GM10847 (cell line): ENCODE results near the gene RAB14.

Source experiments
- POLR2A ChIP-seq: IDR thresholded peaks from 2 replicates; pipeline ENCODE4 v1.6.1; 2011; ENCODE audit not compliant: insufficient read length; ENCODE audit errors: extremely low read depth

Gene RAB14

DNA sequence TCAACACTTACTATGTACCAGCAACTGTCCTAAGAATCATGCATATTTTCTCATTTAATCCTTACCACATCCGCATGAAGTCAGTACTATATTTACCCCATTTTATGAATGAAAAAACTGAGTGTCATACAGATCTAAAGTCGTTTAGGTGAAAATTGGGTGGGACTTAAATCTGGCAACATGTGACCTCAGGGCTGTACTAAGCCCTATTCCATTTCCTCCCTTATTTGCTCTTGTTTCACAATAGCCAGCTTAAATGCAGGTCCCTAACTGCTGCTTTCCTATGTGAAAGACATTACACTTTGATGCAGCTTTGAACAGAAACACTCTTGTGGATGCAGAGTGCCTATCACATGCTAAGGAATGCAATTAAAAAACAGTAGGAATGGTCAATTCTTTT lies 2.5 kb upstream of the RAB14 start:
- no peak for TF ChIP-seq POLR2A

DNA sequence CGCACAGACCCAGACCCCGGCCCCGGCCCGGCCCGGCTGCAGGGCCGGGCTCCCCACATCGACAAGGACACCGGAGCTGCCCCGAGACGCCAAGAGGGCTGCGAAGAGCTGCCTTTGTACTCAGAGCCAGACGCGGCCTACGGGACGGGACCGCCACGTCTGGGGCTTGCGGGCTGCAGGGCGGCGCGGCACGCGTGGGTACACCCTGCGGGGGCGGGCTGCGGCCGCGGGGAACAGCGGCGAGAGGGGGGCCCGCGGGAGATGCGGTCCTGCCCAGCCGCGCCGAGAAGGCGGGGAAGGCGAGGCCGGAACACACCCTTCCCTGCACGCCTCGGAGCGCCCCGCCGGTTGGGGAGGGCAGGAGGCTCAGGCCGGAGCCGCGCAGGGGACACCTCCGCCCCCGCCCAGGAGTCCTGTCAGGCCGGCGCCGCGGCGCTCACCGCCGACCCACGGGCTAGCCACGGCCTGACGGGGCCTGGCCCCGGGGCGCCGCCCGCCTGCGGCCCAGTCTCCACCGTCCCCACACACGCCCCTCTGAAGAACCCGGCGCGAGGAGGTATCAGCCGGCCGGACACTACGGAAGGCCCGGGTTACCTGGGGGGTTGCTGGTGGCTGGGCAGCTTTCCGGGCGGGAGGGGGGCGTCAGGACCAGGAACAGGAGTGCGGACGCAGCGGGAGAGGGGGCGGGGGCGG lies 478 bp downstream of the RAB14 start:
- TF ChIP-seq POLR2A = no peak

GRCh38 chr9:121200356-121200755 lies 1.3 kb downstream of the RAB14 start:
- TF ChIP-seq POLR2A = no peak

- no peak for TF ChIP-seq POLR2A
Measured at GRCh38 chr9:121199921-121200320, 1.7 kb downstream of the RAB14 start.

DNA sequence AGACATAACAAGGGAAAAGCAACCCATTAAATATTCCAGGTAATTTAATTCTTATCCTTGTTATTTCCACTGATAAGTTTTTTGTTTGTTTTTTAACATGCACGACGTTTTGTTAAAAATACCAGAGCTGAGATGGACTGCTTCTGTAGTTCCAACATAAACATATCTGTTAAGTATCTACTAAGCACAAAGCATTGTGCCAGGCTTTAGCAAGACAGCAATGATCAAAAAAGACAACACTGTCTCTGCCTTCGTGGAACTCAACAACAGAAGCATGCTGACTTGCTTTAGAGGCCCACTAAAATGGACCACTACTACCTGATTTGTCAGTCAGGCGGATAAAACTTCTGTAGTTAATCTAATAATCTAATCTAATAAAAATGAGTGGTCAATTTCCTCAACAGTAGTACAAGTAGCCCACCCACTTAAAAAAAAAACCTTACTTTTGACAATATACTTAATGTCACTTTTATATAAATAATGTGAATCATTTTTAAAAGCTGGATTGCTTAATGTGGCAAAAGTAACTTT lies 3.1 kb downstream of the RAB14 start:
- TF ChIP-seq POLR2A = no peak

DNA sequence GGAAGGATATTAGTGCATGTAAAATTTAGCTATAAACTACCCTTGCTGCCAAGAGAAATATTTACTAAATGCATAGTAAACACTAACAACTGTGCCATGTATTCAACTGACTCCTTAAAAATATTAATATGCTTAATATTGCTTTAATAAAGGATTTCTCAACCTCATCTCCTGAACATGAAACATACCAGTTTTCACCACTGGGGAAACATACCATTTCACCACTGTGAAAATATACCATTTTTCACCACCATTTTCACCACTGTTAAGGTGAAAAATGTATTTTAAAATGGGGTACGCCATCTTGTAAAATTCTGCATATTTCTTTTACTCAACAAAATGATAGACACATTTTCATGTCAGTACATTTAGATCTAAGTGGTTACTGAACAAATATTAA lies 4.5 kb downstream of the RAB14 start:
- no peak for TF ChIP-seq POLR2A

- TF ChIP-seq POLR2A = no peak
Measured at GRCh38 chr9:121196389-121196788, 5.3 kb downstream of the RAB14 start.

- TF ChIP-seq POLR2A = no peak
Measured at GRCh38 chr9:121194730-121195129, 6.9 kb downstream of the RAB14 start.

GRCh38 chr9:121192959-121193640 lies 8.6 kb downstream of the RAB14 start:
- TF ChIP-seq POLR2A = no peak

GRCh38 chr9:121192518-121192917 lies 9.2 kb downstream of the RAB14 start:
- no peak for TF ChIP-seq POLR2A

DNA sequence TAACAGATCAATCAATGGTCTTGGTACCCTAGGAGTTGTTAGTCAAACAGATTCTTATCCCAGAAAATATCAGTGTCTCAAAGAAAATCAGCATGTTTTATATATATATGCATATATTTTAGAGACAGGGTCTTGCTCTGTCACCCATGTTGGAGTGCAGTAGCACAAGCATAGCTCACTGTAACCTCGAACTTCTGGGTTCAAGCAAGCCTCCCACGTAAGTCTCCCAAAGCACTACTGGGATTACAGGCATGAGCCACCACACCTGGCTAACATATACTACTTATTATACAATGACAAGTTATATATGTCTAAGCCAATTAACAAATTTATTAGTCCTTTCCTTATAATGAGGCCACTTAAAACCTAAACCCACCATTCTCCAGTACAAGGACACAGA lies 10.4 kb downstream of the RAB14 start:
- TF ChIP-seq POLR2A = no peak

GRCh38 chr9:121189660-121190059 lies 12.0 kb downstream of the RAB14 start:
- no peak for TF ChIP-seq POLR2A

DNA sequence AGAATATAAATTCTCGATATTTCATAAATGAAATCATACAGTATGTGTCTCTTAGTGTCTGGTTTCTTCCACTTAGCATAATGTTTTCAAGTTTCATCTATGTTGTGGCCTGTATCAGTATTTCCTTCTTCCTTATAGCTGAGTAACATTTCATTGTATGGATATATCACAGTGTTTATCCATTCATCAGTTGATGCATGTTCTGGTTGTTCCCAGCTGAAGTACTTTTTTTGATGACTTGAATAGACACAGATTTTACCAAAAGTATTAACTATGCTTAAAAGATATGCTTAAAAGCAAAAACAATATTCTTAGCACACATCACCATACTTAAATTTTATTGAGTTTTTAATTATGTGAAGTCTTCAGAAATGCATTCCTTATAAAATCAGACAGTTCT lies 12.7 kb downstream of the RAB14 start:
- TF ChIP-seq POLR2A = no peak

GRCh38 chr9:121187636-121188305 lies 13.9 kb downstream of the RAB14 start:
- no peak for TF ChIP-seq POLR2A

DNA sequence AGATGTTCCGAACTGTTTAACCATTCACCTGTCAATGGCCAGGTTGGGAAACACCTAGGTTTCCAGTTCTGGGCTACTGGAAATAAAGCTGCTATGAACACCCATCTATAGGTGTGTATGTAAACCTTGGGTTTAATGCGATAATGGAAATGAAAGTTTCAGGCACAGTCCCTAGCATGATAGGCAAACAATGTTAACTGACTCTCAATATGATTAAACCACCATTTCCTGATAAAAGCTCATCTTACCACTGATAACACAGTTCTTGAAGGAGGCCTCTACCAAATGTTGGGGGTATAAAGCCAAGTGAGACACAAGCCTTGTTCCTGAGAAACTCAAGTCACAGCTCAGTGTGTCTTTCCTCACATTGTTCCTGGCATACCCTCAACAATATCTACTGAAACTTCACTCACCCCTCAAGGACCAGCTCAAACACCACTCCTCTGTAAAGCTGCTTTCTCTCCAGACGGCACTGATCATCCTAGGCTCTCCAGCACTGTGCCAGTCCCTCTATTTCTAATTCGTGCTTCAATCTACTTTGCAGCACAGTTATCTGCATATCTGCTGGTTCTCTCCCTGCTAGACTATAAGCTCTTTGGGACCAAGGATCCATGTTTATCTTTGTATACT lies 15.8 kb downstream of the RAB14 start:
- no peak for TF ChIP-seq POLR2A
